ENCODE data around the gene SHISAL2A. TPM values are rescaled to one million over a fixed set of nuclear protein-coding genes. Genes with fewer than 3 reads are reported as not detected.

Gene SHISAL2A
- total and polyA plus RNA-seq, 2 of the 8 experiments (the other 6 are each of a cell fraction or from before 2014, with no cell fraction given): 0.74 to 2.1 TPM

- Histone ChIP-seq H2AK5ac (ENCODE audit: low read depth, low read length) (no peak overlapping the region), H3K4me2 (ENCODE audit: insufficient read depth in 1 of 2, low read depth in 2 of 2, low read length in 2 of 2) (no peak overlapping the region), H4K8ac (ENCODE audit: extremely low read depth, insufficient read depth, low read length) (no peak overlapping the region), H4K20me1 (replicated peaks in 1 of 2; ENCODE audit: control insufficient read depth in 1 of 2, insufficient read depth in 2 of 2, low read length in 2 of 2) (no peaks in the 10 kb centered on the region), H3K4me1 (replicated peaks in 1 of 4; ENCODE audit: control insufficient read depth in 3 of 4, insufficient read depth in 4 of 4, low read length in 3 of 4) (peaks cover 0 to 3% (median 0%) of the 10 kb centered on the region in 4 experiments; a peak in 3 of 7 replicates), H3K27me3 (replicated peaks in 1 of 4; ENCODE audit: control insufficient read depth in 3 of 4, extremely low read depth in 1 of 4, insufficient read depth in 3 of 4, low read length in 3 of 4) (no peaks in the 10 kb centered on the region), H3K27ac (ENCODE audit: low read depth, low read length) (no peak overlapping the region), H2BK12ac (ENCODE audit: low read depth, low read length) (no peak overlapping the region), H3K9me3 (ENCODE audit: insufficient read depth in 2 of 2, low read depth in 1 of 2, low read length in 1 of 2) (no peaks in the 10 kb centered on the region), H3K56ac (replicated peaks; ENCODE audit: insufficient read length, low read depth, low read length) (no peak overlapping the region), H2AFZ (ENCODE audit: low read length) (no peak overlapping the region), H3K23me2 (ENCODE audit: low read depth, low read length) (no peaks in the 10 kb centered on the region), H3K9ac (replicated peaks in 1 of 4; ENCODE audit: extremely low read depth in 1 of 4, low read depth in 3 of 4, low read length in 3 of 4) (no peak overlapping the region), H3K23ac (ENCODE audit: insufficient read length) (no peak overlapping the region), H2BK15ac (ENCODE audit: low read length) (0 out of 2 replicates have a peak overlapping the region, but pooled peaks have one; percentile 76), H3K4me3 (ENCODE audit: extremely low read depth in 1 of 4, insufficient read depth in 2 of 4, low read depth in 3 of 4, low read length in 4 of 4) (no peak overlapping the region), H3K79me2 (ENCODE audit: control insufficient read depth in 1 of 2, insufficient read depth in 2 of 2, low read length in 2 of 2) (no peaks in the 10 kb centered on the region), H2BK120ac (replicated peaks; ENCODE audit: low read depth, low read length) (no peak overlapping the region), H3K18ac (ENCODE audit: extremely low read depth, low read length) (no peak overlapping the region), H2BK20ac (ENCODE audit: low read length) (no peak overlapping the region), H4K5ac (ENCODE audit: insufficient read length, low read depth, low read length) (no peak overlapping the region), H4K91ac (replicated peaks; ENCODE audit: insufficient read length, low read length) (no peak overlapping the region), H3K36me3 (ENCODE audit: control insufficient read depth in 2 of 4, insufficient read depth in 4 of 4, low read length in 3 of 4) (no peaks in the 10 kb centered on the region), H3K4ac (replicated peaks; ENCODE audit: insufficient read length, low read depth, low read length) (no peak overlapping the region), H3K79me1 (ENCODE audit: low read depth, low read length) (no peaks in the 10 kb centered on the region), H2BK5ac (ENCODE audit: low read depth, low read length) (no peak overlapping the region), H3K14ac (ENCODE audit: insufficient read length) (no peak overlapping the region)
- WGBS, 2 experiments (ENCODE audit: extremely low coverage in 1 of 2, insufficient coverage in 1 of 2, insufficient read length in 1 of 2, insufficient replicate concordance in 2 of 2, low coverage in 1 of 2, low lambda C conversion rate in 2 of 2, missing lambda C conversion rate in 1 of 2): 86% methylated on average over 1 of the region's 1 CpG; no CpG with 5 or more reads in 1 of the 2 experiments
- FAIRE-seq (no peak), DNase-seq (ENCODE audit: low read depth in 1 of 2, low spot score in 2 of 2) (no peak)
- CTCF ChIA-PET (ENCODE audit: partially characterized antibody): interaction anchor here (0.6 to 2.0 kb wide), 5 partner anchors 10 to 192 kb away, joined by 3 to 6 read pairs (median 4); partner anchors contain the start of gene SHISAL2A
- POLR2A ChIA-PET (ENCODE audit: partially characterized antibody): interaction anchor here (1.1 kb wide), 1 partner anchor 117 kb away, joined by 3 read pairs; the partner anchor contains the start of gene TUT4
- TF ChIP-seq SP4 (IDR thresholded peaks at IDR 0.05; ENCODE audit: low read length) (no peak), SP2 (IDR thresholded peaks at IDR 0.05; ENCODE audit: low read length) (no peak), FOSL1 (IDR thresholded peaks at IDR 0.05; ENCODE audit: insufficient read depth, low read depth, low read length) (no peak), CHD2 (IDR thresholded peaks at IDR 0.05; ENCODE audit: low read length) (no peak), RFX5 (IDR thresholded peaks at IDR 0.05; ENCODE audit: borderline replicate concordance, low read depth, low read length) (no peak), EZH2 (IDR thresholded peaks at IDR 0.05; ENCODE audit: low read depth, low read length, severe bottlenecking) (no peak), CHD1 (IDR thresholded peaks at IDR 0.05; ENCODE audit: low read depth, low read length) (no peak), TCF12 (IDR thresholded peaks at IDR 0.05; ENCODE audit: low read depth, low read length) (no peak), YY1 (IDR thresholded peaks at IDR 0.05; ENCODE audit: low read depth, low read length) (no peak), PHF8 (conservative IDR thresholded peaks at IDR 0.05; ENCODE audit: low read depth, low read length) (no peak), RXRA (IDR thresholded peaks at IDR 0.05; ENCODE audit: insufficient read depth, low read depth, low read length) (no peak), SAP30 (IDR thresholded peaks at IDR 0.05; ENCODE audit: insufficient read depth, insufficient replicate concordance, low read length) (no peak), POU5F1 (IDR thresholded peaks at IDR 0.05; ENCODE audit: low read depth, low read length) (no peak)
These were observed 36.7 kb downstream of the SHISAL2A start for GRCh38 chr1:52669696-52670095.

Data from H1 (cell line).